Omental fat pad (tissue), 4 donors: ENCODE results near the gene COL5A3. TPM values are rescaled to one million over a fixed set of nuclear protein-coding genes. Genes with fewer than 3 reads are reported as not detected.
"Not testable (repeated sequence)": the region's sequence is repeated elsewhere in the genome, so short reads cannot be mapped to it uniquely, and the experiment has no call there.

Experiments
- ATAC-seq: fragments of 150-250 bp; one replicate; pipeline ENCODE4 v1.9.1; 2016; ENCODE audit warnings: mild to moderate bottlenecking, moderate library complexity; ENCODE audit not compliant: low FRiP score
- DNase-seq: peaks from one replicate; pipeline ENCODE4 v3.0.0-alpha.2; 2019; ENCODE audit warnings: low spot score
- CTCF ChIP-seq, 3 donors: fragments of 450-650 bp; IDR thresholded peaks; one replicate each; pipeline ENCODE4 v1.5.1; 2016 to 2017; ENCODE audit warnings: antibody characterized with exemption in 3 of 3, mild to moderate bottlenecking in 3 of 3, moderate library complexity in 2 of 3
- total RNA-seq, 4 donors: library from RNA; depleted of rRNA; stranded (reverse); fragments of >200 nt; gene quantifications; one replicate each; pipeline ENCODE4 v1.1.0, GENCODE V29; 2016

COL5A3 gene
- total RNA-seq, 4 donors from 2014 or later = 11.5 to 74.1 (median 25.0) TPM

GRCh38 chr19:9932835-9933234 is 77.5 kb downstream of the COL5A3 start:
- ATAC-seq (no peak), DNase-seq (no peak)
- TF ChIP-seq CTCF (IDR thresholded peaks at IDR 0.05) = no peak

- ATAC-seq (no peak), DNase-seq (no peak)
- no peak for TF ChIP-seq CTCF (IDR thresholded peaks at IDR 0.05)
These were observed 78.7 kb downstream of the COL5A3 start for GRCh38 chr19:9931629-9932028.

GRCh38 chr19:9923440-9923839 is 86.9 kb downstream of the COL5A3 start:
- no peak for TF ChIP-seq CTCF (IDR thresholded peaks at IDR 0.05)
- ATAC-seq (no peak), DNase-seq (no peak)

GRCh38 chr19:9922782-9923379 is 87.4 kb downstream of the COL5A3 start:
- DNase-seq, ATAC-seq: not testable (repeated sequence)

GRCh38 chr19:9917321-9917720 is 93.0 kb downstream of the COL5A3 start:
- TF ChIP-seq CTCF (IDR thresholded peaks at IDR 0.05) = no peak
- DNase-seq (no peak), ATAC-seq (peak; percentile 39)

GRCh38 chr19:9916719-9917118 is 93.6 kb downstream of the COL5A3 start:
- no peak for TF ChIP-seq CTCF (IDR thresholded peaks at IDR 0.05)
- no peak for DNase-seq
- ATAC-seq = no peak

DNA sequence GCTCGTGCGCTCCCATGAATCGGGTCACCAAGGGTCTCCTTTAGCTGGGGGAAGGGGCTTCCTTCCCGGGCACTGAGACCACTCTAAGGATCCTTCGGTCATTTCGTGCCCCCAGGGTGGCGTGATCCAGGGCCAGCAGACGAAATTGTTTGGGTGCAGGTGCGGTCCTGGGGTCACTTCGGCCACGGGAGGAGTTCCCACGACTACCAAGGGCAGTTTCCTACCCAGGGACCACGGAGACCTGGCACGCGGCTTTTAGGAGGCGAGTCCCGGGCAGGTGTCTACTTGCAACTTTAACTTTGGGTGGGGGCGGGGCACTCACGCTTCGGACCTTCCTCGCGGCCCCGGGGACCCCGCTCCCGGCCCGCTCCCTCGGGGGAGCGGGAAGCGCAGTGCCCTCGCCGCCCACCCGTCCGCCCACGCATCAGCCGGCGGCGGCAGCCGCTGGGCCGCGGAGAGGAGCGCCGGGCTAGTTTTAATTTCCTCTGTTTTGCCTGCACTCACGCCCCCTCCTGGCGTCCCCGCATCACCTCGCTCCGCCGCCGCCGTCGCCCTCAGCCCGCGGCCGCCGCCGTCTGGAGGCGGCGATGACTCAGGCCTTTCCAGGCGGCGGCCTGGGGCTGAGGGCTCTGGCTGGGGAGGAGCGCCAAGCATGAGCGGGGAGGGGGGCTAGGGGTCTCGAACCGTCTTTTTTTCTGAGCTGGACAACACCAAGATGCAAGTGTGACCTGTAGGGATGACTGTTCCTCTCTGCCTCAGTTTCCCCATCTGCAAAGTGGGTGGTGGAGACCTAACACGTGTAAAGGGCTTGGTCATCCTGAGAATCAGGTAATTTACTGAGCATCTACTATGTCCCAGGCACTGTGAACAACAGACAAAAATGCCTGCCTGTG is 95.7 kb downstream of the COL5A3 start:
- peak; percentile 84 for ATAC-seq
- DNase-seq = peak; percentile 37
- TF ChIP-seq CTCF (IDR thresholded peaks at IDR 0.05) = no peak
